GM06990 (cell line): ENCODE measurements around the gene MSMB.
"Not testable (repeated sequence)": the region's sequence is repeated elsewhere in the genome, so short reads cannot be mapped to it uniquely, and the experiment has no call there.

Experiments used
- DNase-seq: peaks from one replicate; pipeline ENCODE4 v3.0.0-alpha.2; 2011; ENCODE audit not compliant: insufficient read length; ENCODE audit errors: extremely low read depth
- H3K27me3 ChIP-seq: replicated peaks from 2 replicates; pipeline ENCODE4 v1.6.0; 2011; ENCODE audit warnings: low read length; ENCODE audit not compliant: control insufficient read depth, insufficient read depth
- H3K36me3 ChIP-seq: 2 replicates; pipeline ENCODE4 v1.5.1; 2011; ENCODE audit warnings: low read length; ENCODE audit not compliant: control insufficient read depth, insufficient read depth
- H3K4me3 ChIP-seq: replicated peaks from 2 replicates; pipeline ENCODE4 v1.5.1; 2011; ENCODE audit warnings: low read depth, mild to moderate bottlenecking, control low read depth, low read length
- TF ChIP-seq, protein P1 (sequence below): IDR thresholded peaks from 2 replicates; pipeline ENCODE4 v1.5.1; 2011; ENCODE audit warnings: low read length, control low read depth, mild to moderate bottlenecking, inconsistent platforms; ENCODE audit not compliant: insufficient read depth, poor library complexity, severe bottlenecking

The MSMB gene, protein sequence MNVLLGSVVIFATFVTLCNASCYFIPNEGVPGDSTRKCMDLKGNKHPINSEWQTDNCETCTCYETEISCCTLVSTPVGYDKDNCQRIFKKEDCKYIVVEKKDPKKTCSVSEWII

DNA sequence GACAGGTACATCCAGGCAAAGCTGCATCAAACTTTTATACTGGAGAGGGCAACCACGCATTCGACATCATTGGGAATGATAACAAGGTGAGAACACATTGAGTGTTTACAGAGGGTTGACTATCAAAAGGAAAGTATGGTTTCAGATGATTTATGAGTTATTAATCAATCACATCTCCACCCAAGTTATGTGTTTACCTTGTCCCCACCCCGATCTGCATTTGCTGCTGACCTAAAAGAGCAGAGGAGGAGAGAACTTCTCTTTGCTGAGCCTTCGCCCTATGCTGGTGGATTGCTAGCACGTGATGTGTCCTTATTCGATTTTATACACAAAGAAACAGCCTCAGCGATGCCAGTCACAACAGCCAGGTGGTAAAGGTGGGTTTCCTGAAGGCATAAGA, at the start of gene MSMB:
Gene MSMB (minus strand): TSS at position 9 of the 400 bp plus-strand sequence. CDS start 32 bp downstream, outside the sequence.
- DNase-seq = no peak
- TF ChIP-seq, protein P1, sequence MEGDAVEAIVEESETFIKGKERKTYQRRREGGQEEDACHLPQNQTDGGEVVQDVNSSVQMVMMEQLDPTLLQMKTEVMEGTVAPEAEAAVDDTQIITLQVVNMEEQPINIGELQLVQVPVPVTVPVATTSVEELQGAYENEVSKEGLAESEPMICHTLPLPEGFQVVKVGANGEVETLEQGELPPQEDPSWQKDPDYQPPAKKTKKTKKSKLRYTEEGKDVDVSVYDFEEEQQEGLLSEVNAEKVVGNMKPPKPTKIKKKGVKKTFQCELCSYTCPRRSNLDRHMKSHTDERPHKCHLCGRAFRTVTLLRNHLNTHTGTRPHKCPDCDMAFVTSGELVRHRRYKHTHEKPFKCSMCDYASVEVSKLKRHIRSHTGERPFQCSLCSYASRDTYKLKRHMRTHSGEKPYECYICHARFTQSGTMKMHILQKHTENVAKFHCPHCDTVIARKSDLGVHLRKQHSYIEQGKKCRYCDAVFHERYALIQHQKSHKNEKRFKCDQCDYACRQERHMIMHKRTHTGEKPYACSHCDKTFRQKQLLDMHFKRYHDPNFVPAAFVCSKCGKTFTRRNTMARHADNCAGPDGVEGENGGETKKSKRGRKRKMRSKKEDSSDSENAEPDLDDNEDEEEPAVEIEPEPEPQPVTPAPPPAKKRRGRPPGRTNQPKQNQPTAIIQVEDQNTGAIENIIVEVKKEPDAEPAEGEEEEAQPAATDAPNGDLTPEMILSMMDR = no peak
- Histone ChIP-seq H3K36me3 (no peaks in the 10 kb centered on the region), H3K27me3 (no peaks in the 10 kb centered on the region), H3K4me3 (no peak within 1 kb of the TSS)

DNA sequence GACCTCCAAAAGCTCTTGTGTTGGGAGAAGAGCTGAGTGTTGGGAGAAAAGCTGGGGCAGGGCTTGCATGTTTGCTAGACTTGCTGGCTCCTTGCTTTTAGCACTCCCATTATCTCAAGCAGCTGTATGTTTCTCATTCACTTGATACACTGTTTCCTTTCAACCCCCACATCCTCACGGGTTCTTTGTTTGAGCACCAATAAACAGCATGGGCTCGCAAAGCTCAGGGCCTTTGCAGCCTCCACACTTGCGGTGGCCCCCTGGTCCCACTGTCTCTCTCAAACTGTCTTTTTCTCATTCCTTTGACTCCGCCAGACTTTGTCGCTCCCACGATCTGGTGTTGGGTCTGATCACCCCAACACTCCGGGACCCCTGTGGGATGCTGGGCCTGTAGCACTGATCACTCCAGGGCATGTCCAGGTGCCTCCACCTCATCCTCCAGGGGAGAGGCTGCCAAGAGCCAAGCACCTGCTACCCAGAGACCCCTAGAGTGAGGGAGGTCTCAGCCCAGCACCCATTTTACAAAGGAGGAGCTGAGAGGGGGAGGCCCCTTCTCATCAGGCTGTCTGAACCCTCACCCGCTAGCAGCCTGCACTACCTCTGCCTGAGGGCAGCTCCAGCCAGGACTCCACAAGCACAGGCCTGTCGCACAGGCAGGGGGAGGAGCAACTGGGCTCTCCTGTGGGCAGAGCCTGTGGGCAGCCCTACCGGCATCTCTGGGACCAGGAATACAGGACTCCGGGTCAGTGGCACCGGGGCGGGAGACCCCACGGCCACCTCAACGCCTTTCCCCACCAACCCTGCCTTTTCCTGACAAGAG, 49.1 kb upstream of the MSMB start:
- no peaks in the 10 kb centered on the region; the same call in 1 of the 2 replicates for H3K27me3 ChIP-seq
- DNase-seq = no peak
- no peaks in the 10 kb centered on the region for H3K36me3 ChIP-seq
- no peak overlapping the region for H3K4me3 ChIP-seq
- TF ChIP-seq, protein P1 = no peak

DNA sequence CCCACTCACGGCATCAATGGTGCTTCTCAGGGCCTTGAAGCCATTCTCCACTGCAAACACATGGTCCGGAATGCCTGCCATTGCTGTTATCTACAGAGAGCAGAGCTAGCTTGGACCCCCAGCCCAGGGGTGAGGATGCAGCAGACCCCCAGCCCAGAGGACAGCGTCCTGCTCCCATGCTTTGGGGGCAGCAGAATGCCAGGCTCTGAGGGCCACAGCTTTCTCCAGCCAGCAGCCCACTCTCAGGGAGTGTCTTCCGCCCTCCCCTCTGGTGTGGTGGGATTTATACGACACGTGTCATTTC, 48.1 kb upstream of the MSMB start:
- H3K27me3 ChIP-seq = no peaks in the 10 kb centered on the region; the same call in 1 of the 2 replicates
- DNase-seq = no peak
- H3K4me3 ChIP-seq = no peak overlapping the region
- TF ChIP-seq, protein P1 = no peak
- H3K36me3 ChIP-seq = no peaks in the 10 kb centered on the region

DNA sequence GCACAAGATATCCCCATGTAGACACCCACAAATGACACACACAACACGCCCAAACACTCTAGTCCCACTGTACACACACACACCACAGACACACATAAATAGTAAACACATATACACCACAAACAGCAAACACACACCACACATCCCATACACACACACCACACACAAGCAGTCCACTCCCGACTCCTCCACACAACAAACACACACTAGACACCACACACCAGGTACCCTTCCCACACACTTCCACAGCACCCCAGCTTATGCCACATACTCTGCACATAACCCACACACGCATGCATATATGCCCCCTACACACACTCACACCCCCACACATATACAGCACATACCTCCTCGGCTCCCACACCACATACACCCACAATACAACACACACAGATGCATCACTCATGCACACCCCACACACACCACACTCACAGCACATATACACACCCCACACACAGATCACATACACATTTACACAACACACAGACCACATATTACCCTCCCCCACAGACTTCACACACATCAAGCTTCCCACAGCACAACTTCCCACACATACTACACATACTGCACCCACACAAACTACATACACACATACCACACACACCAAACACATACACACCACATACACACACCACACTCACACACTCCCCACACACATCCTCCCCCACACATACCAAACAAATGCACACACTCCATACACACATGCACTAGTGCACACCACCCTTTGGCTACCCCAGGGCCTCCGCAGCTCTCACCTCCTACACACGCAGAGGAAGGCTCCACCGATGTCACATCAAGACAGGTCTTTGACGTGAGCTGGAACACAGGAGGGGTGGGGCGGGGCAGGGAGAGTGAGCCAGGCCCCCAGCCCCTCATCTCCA, 47.5 kb upstream of the MSMB start:
- not testable (repeated sequence) for H3K4me3 ChIP-seq, H3K27me3 ChIP-seq, DNase-seq, H3K36me3 ChIP-seq

DNA sequence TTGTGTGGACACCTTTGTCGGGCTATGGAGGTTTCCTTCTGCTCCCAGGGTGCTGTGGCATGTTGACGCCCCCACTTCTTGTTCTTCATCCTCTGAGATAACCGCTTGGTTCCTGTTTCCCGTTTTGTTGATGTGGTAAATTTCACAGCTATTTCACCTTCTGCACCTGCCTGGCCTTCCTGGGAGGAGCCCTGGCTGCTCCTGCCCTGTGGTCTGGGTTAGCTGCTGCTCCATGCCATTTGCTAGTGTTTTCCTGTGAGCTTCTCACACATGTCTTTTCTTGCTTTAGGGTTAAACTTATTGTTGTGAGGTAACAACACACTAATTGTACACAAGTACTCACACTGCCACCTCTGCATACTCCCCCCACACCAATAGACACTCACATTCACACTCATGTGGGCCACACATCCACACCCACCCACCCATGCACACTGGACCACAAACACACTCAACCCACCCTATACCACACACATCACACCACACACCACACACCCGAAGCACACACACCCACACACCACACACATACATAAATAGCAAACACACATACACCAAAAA, 46.5 kb upstream of the MSMB start:
- no peak for DNase-seq
- Histone ChIP-seq H3K36me3 (no peaks in the 10 kb centered on the region), H3K27me3 (no peaks in the 10 kb centered on the region), H3K4me3 (no peak overlapping the region)
- TF ChIP-seq, protein P1 = no peak
